K562 (cell line): ENCODE results near the gene ZNF689. TPM values are rescaled to one million over a fixed set of nuclear protein-coding genes. Genes with fewer than 3 reads are reported as not detected.

ENCODE experiments used
- EZH2 ChIP-seq: IDR thresholded peaks from 2 replicates; pipeline ENCODE4 v1.6.1; 2012; ENCODE audit warnings: low read depth, mild to moderate bottlenecking, inconsistent platforms, low read length, borderline replicate concordance
- HDAC3 ChIP-seq: fragments of 450-650 bp; IDR thresholded peaks from 2 replicates; pipeline ENCODE4 v1.6.1; 2018; ENCODE audit warnings: borderline replicate concordance, mild to moderate bottlenecking, moderate library complexity; ENCODE audit not compliant: partially characterized antibody
- HNRNPH1 ChIP-seq: fragments of 200-400 bp; formaldehyde crosslinking; optimal IDR thresholded peaks from 2 replicates; pipeline ENCODE3; 2017; ENCODE audit warnings: low read depth, mild to moderate bottlenecking, low read length, moderate library complexity
- IRF9 ChIP-seq: fragments of 450-650 bp; IDR thresholded peaks from 2 replicates; pipeline ENCODE4 v1.6.1; 2016; ENCODE audit warnings: missing biosample characterization, missing genetic modification characterization
- KDM4B ChIP-seq, 2 experiments: fragments of 450-650 bp in 1 of 2; sonication (generic) in 1 of 2; IDR thresholded peaks; 2 replicates each; pipeline ENCODE4 v1.6.1; 2016 to 2017; ENCODE audit warnings: borderline replicate concordance in 2 of 2, antibody characterized with exemption in 1 of 2, low read depth in 1 of 2, mild to moderate bottlenecking in 1 of 2
- L3MBTL2 ChIP-seq: fragments of 450-650 bp; IDR thresholded peaks from 2 replicates; pipeline ENCODE4 v1.6.1; 2016; ENCODE audit warnings: mild to moderate bottlenecking, moderate library complexity
- MAZ ChIP-seq, 2 experiments: fragments of 450-650 bp in 1 of 2; sonication (generic) in 1 of 2; formaldehyde crosslinking; IDR thresholded peaks in 1 of 2; conservative IDR thresholded peaks in 1 of 2; 2 replicates each; pipeline versions ENCODE4 v1.4.0 to v1.5.0; 2020; ENCODE audit warnings: mild to moderate bottlenecking in 1 of 2, missing genetic modification reagents in 1 of 2
- MED1 ChIP-seq: sonication (generic); formaldehyde crosslinking; IDR thresholded peaks from 2 replicates; pipeline ENCODE4 v1.8.1; 2023; ENCODE audit warnings: missing genetic modification reagents, borderline replicate concordance
- NFYB ChIP-seq: IDR thresholded peaks from 2 replicates; pipeline ENCODE4 v1.6.1; 2011; ENCODE audit warnings: mild to moderate bottlenecking, moderate library complexity; ENCODE audit not compliant: insufficient read length; ENCODE audit errors: extremely low read depth
- POLR2AphosphoS5 ChIP-seq: IDR thresholded peaks from 2 replicates; pipeline ENCODE4 v1.6.1; 2011; ENCODE audit warnings: mild to moderate bottlenecking, low read depth, low read length, moderate library complexity; ENCODE audit not compliant: control insufficient read depth, insufficient read depth
- RERE ChIP-seq: sonication (generic); formaldehyde crosslinking; IDR thresholded peaks from 2 replicates; pipeline ENCODE4 v1.8.0; 2023; ENCODE audit warnings: missing genetic modification reagents, mild to moderate bottlenecking, borderline replicate concordance
- SETDB1 ChIP-seq: IDR thresholded peaks from one replicate; pipeline ENCODE4 v1.6.1; 2012; ENCODE audit warnings: low read length, control low read depth, inconsistent platforms
- SMARCE1 ChIP-seq: fragments of 450-650 bp; IDR thresholded peaks from 2 replicates; pipeline ENCODE4 v1.7.1; 2016; ENCODE audit warnings: mild to moderate bottlenecking
- ZBTB17 ChIP-seq: fragments of 450-650 bp; formaldehyde crosslinking; IDR thresholded peaks from 2 replicates; pipeline ENCODE4 v1.4.0; 2020; ENCODE audit warnings: mild to moderate bottlenecking
- polyA plus RNA-seq, 8 experiments: library from polyadenylated mRNA; depleted of rRNA in 4 of 8; stranded (reverse) in 5 of 8; unstranded in 3 of 8; fragments of >200 nt; fragmentation: Nextera tagmentation in 2 of 8; fragmentation: Illumina TruSeq in 1 of 8; extraction: Ambion mirVana in 2 of 8; extraction: Trizol in 1 of 8; gene quantifications; 2 replicates each; pipeline versions ENCODE4 v1.2.1 to v1.2.3, GENCODE V29; 2011 to 2014; ENCODE audit warnings: inconsistent platforms in 1 of 8, missing spikeins in 1 of 8
- total RNA-seq, 7 experiments: library from RNA; depleted of rRNA in 6 of 7; stranded (reverse); fragments of >200 nt in 6 of 7; fragmentation: Illumina TruSeq in 2 of 7; extraction: Trizol in 2 of 7; gene quantifications; 2 replicates each; pipeline versions ENCODE4 v1.2.1 to v1.2.3, GENCODE V29; 2011 to 2021; ENCODE audit warnings: low replicate concordance in 1 of 7
- TF ChIP-seq, protein P1 (sequence below): fragments of 250-450 bp; sonication (Bioruptor Pico); IDR thresholded peaks from 2 replicates; pipeline ENCODE4 v1.4.0; 2020; ENCODE audit warnings: mild to moderate bottlenecking, moderate library complexity

Gene ZNF689
- total and polyA plus RNA-seq, 9 of the 15 experiments (the other 6 are each of a cell fraction or from before 2014, with no cell fraction given): 5.4 to 15.4 (median 10.8) TPM

DNA sequence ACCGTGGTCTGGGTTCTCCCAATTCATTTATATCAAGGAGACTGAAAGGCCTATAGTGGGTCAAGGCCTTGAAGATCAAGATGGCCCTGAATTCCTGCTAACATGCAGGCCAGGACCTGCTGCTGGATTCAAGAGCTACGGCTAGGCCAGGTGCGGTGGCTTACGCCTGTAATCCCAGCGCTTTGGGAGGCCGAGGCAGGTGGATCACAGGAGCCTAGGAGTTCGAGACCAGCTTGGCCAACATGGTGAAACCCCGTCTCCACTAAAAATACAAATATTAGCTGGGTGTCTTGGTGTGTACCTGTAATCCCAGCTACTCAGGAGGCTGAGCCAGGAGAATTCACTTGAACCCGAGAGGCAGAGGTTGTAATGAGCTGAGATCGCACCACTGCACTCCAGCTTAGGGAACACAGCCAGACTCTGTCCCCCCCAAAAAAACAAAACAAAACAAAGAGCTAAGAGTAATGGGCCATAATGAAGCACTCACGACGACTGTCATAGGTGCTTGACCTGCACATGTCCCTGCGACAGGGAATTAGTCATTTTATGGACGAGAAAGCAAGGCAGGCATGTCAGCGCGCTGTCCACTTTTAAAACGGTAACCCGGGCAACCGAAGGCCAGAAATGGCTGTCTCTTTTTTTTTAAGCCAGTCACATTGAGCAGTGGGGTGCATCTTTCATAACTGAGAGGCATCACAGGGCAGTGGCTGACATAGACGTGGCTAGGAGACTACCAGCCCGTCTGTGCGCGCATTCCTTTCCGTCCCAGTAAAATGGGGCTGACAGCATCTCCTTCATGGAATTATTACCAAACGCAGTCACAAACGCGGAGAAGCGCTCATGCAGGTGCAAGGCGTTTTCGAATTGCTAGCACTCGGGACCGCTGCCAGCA lies 47.0 kb upstream of the ZNF689 start (continued):
- TF ChIP-seq, protein P1, sequence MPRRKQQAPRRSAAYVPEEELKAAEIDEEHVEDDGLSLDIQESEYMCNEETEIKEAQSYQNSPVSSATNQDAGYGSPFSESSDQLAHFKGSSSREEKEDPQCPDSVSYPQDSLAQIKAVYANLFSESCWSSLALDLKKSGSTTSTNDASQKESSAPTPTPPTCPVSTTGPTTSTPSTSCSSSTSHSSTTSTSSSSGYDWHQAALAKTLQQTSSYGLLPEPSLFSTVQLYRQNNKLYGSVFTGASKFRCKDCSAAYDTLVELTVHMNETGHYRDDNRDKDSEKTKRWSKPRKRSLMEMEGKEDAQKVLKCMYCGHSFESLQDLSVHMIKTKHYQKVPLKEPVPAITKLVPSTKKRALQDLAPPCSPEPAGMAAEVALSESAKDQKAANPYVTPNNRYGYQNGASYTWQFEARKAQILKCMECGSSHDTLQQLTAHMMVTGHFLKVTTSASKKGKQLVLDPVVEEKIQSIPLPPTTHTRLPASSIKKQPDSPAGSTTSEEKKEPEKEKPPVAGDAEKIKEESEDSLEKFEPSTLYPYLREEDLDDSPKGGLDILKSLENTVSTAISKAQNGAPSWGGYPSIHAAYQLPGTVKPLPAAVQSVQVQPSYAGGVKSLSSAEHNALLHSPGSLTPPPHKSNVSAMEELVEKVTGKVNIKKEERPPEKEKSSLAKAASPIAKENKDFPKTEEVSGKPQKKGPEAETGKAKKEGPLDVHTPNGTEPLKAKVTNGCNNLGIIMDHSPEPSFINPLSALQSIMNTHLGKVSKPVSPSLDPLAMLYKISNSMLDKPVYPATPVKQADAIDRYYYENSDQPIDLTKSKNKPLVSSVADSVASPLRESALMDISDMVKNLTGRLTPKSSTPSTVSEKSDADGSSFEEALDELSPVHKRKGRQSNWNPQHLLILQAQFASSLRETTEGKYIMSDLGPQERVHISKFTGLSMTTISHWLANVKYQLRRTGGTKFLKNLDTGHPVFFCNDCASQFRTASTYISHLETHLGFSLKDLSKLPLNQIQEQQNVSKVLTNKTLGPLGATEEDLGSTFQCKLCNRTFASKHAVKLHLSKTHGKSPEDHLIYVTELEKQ (CRISPR knock-in tag): no peak
- no peak for TF ChIP-seq SETDB1
- TF ChIP-seq POLR2AphosphoS5: no peak
- TF ChIP-seq NFYB: no peak
- no peak for TF ChIP-seq HNRNPH1
- no peak for TF ChIP-seq HDAC3
- no peak for TF ChIP-seq EZH2
- no peak for TF ChIP-seq MED1
- no peak for TF ChIP-seq IRF9 (tag)
- no peak for TF ChIP-seq RERE (CRISPR knock-in tag)
- 0 out of 2 replicates have a peak, but pooled peaks have one; percentile 16 for TF ChIP-seq SMARCE1
- TF ChIP-seq KDM4B (IDR thresholded peaks at IDR 0.05; ENCODE audit: borderline replicate concordance in 2 of 2, low read depth in 1 of 2): no peak
- TF ChIP-seq ZBTB17 (CRISPR knock-in tag): no peak; the same call in 1 of the 2 replicates
- no peak for TF ChIP-seq MAZ (CRISPR knock-in tag; conservative IDR thresholded peaks at IDR 0.05 in 1 of 2, IDR thresholded peaks at IDR 0.05 in 1 of 2)
- TF ChIP-seq L3MBTL2: no peak
